ENCODE results near the gene FBXO11.

Gene FBXO11

DNA sequence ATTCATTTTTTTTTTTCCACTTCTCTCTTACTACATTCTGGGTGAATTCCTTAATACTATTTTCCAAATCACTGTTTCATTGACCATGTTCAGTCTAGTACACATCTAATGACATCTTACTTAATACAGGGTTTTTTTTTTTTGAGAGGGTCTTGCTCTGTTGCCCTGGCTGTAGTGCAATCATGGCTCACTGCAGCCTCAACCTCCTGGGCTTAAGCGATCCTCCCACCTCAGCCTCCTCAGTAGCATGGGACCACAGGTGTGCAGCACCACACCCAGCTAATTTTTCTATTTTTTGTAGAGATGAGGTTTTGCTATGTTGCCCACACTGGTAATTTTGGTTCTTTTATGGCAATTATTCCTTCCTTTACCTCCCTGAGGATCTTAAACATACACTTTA, 29.4 kb downstream of the FBXO11 start:
- TF ChIP-seq GATA2 (IDR thresholded peaks at IDR 0.05; ENCODE audit: low read depth, low read length) (no peak), GATA3 (IDR thresholded peaks at IDR 0.05; ENCODE audit: low read depth, low read length) (no peak)

DNA sequence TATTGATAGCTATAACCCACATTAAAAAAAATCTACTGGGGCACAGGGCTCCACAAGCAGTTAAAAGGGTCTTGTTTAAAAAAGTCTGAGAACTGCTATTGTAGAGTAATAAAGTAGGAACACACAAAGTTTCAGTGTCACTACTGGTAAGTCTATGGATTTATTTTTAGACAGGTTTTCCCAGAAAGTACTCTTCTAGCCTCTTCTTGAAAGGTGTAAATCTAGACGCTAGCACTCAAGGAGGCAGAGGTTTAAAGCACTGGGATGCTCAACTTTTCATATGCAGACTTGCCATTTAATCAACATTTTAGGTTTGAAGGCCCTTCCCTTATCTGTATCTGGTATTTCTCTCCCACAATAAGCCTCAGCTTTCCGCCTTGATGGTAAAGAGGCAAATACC, 33.4 kb downstream of the FBXO11 start:
- no peak for TF ChIP-seq GATA3 (IDR thresholded peaks at IDR 0.05; ENCODE audit: low read depth, low read length)
- TF ChIP-seq GATA2 (IDR thresholded peaks at IDR 0.05; ENCODE audit: low read depth, low read length): no peak

- no peak for TF ChIP-seq GATA2 (IDR thresholded peaks at IDR 0.05; ENCODE audit: low read depth, low read length)
- no peak for TF ChIP-seq GATA3 (IDR thresholded peaks at IDR 0.05; ENCODE audit: low read depth, low read length)
These were observed 35.4 kb downstream of the FBXO11 start for GRCh38 chr2:47870641-47871540.

DNA sequence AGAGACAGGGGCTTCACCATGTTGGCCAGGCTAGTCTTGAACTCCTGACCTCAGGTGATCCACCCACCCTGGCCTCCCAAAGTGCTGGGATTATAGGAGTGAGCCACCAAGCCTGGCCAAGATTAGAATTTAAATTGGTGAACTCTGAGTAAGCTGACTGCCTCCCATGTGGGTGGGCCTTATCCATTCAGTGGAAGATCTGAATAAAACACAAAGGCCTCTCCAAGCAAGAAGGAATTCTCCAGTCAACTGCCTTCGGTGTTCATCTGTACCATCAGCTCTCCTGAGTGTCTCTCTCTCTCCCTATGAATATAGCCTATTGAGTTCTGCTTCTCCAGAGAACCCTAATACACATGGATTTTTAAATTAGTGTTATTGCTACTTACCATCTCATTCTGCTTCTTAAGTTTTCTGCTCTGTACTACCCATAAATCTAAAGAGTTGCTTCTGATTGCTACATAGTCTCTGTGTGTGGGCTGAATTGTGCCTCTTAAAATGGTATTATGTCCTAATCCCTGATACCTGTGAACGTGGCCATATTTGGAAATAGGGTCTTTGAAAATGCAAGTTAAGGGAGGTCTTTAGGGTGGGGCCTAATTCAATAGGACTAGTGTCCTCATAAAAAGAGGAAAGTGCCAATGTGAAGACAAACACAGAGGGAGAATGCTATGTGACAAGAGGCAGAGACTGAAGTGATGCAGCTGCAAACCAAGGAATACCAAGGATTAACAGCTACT, 36.3 kb downstream of the FBXO11 start:
- no peak for TF ChIP-seq GATA3 (IDR thresholded peaks at IDR 0.05; ENCODE audit: low read depth, low read length)
- TF ChIP-seq GATA2 (IDR thresholded peaks at IDR 0.05; ENCODE audit: low read depth, low read length): no peak

DNA sequence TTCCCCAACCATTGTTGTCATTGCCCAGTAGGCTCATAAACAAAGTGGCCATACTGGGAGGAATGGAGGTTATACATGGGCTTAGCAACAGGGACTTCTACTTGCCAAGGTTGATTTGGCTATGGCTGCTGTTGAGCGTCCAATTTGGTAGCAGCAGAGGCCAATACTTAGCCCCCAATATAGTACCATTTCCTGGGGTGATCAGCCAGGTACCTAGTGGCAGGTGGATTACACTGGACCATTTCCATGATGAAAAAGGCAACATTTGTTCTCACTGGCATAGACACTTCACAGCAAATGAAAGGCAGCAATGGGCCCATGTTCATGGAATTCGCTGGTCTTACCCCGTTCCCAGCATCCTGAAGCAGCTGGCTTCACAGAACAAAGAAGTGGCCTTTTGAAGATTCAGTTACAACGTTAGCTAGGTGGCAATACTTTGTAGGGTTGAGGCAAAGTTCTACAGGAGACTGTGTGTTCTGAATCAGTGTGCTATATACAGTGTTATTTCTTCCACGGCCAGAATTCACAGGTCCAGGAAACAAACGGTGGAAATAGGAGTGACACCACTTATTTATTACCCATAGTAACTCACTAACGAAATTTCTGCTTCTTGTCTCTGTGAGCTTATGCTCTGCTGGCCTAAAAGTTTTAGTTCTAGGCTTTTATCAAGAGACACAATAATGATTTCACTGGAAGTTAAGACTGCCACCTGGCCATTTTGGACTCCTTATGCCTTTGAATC, 37.5 kb downstream of the FBXO11 start:
- TF ChIP-seq GATA2 (IDR thresholded peaks at IDR 0.05; ENCODE audit: low read depth, low read length): no peak
- TF ChIP-seq GATA3 (IDR thresholded peaks at IDR 0.05; ENCODE audit: low read depth, low read length): no peak

GRCh38 chr2:47867205-47867604, 39.1 kb downstream of the FBXO11 start:
- TF ChIP-seq GATA3 (IDR thresholded peaks at IDR 0.05; ENCODE audit: low read depth, low read length) (no peak), GATA2 (IDR thresholded peaks at IDR 0.05; ENCODE audit: low read depth, low read length) (no peak)

DNA sequence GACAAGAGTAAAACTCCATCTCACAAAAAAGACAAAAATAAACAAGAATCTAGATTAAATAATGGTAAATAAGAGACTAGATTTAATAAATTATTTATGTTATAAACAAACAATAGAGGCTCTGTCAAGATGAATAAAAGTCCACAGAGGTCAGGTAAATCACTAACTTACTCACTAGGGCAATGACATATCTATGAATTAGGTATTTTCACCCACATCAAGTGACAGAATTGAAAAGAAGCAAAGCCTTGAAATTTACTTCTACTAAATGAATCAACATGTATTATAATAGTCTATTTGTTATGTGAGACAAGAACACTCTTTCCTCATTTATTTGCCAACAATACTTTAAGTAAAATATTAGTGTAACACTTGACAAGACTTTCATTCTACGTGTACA, 41.7 kb downstream of the FBXO11 start:
- TF ChIP-seq GATA2 (IDR thresholded peaks at IDR 0.05; ENCODE audit: low read depth, low read length) (no peak), GATA3 (IDR thresholded peaks at IDR 0.05; ENCODE audit: low read depth, low read length) (no peak)

DNA sequence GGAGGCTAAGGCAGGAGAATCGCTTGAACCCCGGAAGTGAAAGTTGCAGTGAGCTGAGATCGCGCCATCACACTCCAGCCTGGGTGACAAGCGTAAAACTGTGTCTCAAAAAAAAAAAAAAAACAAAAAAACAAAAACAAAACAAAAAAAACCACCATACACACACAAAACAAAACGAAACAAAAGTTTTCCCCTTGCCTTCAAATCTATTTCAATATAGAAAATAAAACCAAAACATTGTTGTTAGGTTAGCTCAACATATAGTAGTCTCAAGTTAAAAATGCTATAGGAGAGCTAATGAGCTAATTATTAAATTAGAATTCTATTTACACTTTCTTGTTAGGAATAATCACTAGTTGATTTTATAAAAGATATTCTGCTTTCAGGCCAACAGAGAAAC, 43.3 kb downstream of the FBXO11 start:
- no peak for TF ChIP-seq GATA2 (IDR thresholded peaks at IDR 0.05; ENCODE audit: low read depth, low read length)
- TF ChIP-seq GATA3 (IDR thresholded peaks at IDR 0.05; ENCODE audit: low read depth, low read length): no peak

DNA sequence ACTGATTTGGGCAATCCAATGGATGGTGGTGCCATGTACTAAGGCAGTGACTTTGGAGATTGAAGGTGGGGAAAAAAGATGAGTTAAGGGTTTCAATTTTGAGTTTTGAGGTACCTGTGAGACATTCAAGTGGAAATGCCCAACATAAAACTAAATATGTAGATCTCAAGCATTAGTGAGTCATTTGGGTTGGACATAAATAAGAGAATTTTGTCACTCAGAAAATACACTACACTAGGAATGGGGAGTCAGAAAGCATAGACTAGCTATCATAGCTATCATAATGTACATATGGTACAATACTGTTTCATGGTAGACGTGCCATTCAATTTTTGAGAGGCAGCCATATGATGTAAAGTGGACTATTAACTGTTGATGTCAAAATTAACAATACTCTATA, 56.1 kb downstream of the FBXO11 start:
- TF ChIP-seq GATA2 (IDR thresholded peaks at IDR 0.05; ENCODE audit: low read depth, low read length) (no peak), GATA3 (IDR thresholded peaks at IDR 0.05; ENCODE audit: low read depth, low read length) (no peak)

GRCh38 chr2:47849368-47849767, 56.9 kb downstream of the FBXO11 start:
- TF ChIP-seq GATA2 (IDR thresholded peaks at IDR 0.05; ENCODE audit: low read depth, low read length) (no peak), GATA3 (IDR thresholded peaks at IDR 0.05; ENCODE audit: low read depth, low read length) (no peak)

DNA sequence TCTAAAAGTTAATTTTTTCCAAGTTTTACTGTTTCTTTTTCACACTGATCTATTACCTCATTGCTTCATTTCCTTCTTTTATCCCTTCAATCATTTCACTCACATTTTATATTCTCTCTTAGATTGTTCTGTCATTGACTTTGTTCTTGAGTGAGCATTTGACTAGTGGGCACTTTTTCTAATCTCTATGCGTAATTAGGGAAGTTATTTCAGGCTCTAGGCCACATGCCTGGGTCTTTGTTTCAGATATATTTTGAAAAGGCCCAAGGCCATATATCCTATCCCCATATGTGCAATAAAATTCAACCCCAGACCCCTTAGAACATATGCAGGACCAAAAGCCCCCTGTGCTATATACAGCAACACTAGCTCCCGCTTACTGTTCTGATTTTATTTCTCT, 62.1 kb downstream of the FBXO11 start:
- TF ChIP-seq GATA3 (IDR thresholded peaks at IDR 0.05; ENCODE audit: low read depth, low read length): no peak
- no peak for TF ChIP-seq GATA2 (IDR thresholded peaks at IDR 0.05; ENCODE audit: low read depth, low read length)

DNA sequence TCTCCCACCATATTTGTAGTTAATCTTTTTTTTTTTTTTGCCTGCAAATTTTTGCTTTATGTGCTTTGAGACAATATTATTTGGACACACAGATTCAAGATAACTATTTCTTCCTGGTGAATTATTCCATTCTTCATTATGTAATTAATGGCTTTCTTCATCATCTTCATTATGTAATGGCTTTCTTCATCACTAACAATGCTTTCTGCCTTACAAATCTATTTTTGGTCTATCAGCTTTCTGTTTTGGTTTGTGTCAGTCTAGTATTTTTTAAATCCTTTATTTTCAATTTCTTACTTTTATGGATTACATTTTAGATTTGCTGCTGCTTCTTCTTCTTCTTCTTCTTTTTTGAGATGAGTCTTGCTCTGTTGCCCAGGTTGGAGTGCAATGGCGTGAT, 62.9 kb downstream of the FBXO11 start:
- TF ChIP-seq GATA3 (IDR thresholded peaks at IDR 0.05; ENCODE audit: low read depth, low read length): no peak
- no peak for TF ChIP-seq GATA2 (IDR thresholded peaks at IDR 0.05; ENCODE audit: low read depth, low read length)

DNA sequence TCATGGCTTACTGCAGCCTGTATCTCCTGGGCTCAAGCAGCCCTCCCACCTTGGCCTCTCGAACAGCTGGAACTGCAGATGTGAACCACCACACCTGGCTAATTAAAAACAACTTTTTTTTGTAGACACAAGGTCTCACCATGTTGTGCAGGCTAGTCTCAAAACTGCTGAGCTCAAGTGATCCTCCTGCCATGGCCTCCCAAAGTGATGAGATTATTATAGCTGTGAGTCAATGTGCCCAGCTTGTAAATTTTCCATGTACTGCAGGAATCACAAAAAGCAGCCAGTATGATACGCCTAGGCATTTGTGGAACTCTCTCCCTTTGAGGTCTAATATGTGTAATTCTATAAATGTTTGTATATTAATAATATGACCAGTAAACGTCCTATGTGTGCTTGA, 63.5 kb downstream of the FBXO11 start:
- TF ChIP-seq GATA3 (IDR thresholded peaks at IDR 0.05; ENCODE audit: low read depth, low read length): no peak
- TF ChIP-seq GATA2 (IDR thresholded peaks at IDR 0.05; ENCODE audit: low read depth, low read length): no peak

GRCh38 chr2:47838686-47839085, 67.6 kb downstream of the FBXO11 start:
- TF ChIP-seq GATA3 (IDR thresholded peaks at IDR 0.05; ENCODE audit: low read depth, low read length): no peak
- no peak for TF ChIP-seq GATA2 (IDR thresholded peaks at IDR 0.05; ENCODE audit: low read depth, low read length)

Data from SH-SY5Y (cell line).